ENCODE measurements around the gene POLG.

The POLG gene

GRCh38 chr15:89330881-89331595 lies 3.6 kb downstream of the POLG start:
- no peak for DNase-seq
- in situ Hi-C loops (cut with MboI; ENCODE audit: low pct_unique_long_range_greater_than_20kb, low sequenced_read_pairs): no loop called here

- in situ Hi-C loops (cut with MboI; ENCODE audit: low pct_unique_long_range_greater_than_20kb, low sequenced_read_pairs): no loop called here
- DNase-seq: no peak
Observed at GRCh38 chr15:89330119-89330518, 4.5 kb downstream of the POLG start.

GRCh38 chr15:89329329-89330084 lies 5.1 kb downstream of the POLG start:
- DNase-seq: no peak
- in situ Hi-C loops (cut with MboI; ENCODE audit: low pct_unique_long_range_greater_than_20kb, low sequenced_read_pairs): no loop called here

GRCh38 chr15:89328398-89329254 lies 6.0 kb downstream of the POLG start:
- in situ Hi-C loops (cut with MboI; ENCODE audit: low pct_unique_long_range_greater_than_20kb, low sequenced_read_pairs): no loop called here
- DNase-seq: no peak

- DNase-seq: no peak
- in situ Hi-C loops (cut with MboI; ENCODE audit: low pct_unique_long_range_greater_than_20kb, low sequenced_read_pairs): no loop called here
Observed at GRCh38 chr15:89327113-89327512, 7.5 kb downstream of the POLG start.

- in situ Hi-C loops (cut with MboI; ENCODE audit: low pct_unique_long_range_greater_than_20kb, low sequenced_read_pairs): no loop called here
- no peak for DNase-seq
Observed at GRCh38 chr15:89326316-89326715, 8.3 kb downstream of the POLG start.

- in situ Hi-C loops (cut with MboI; ENCODE audit: low pct_unique_long_range_greater_than_20kb, low sequenced_read_pairs): no loop called here
Observed at GRCh38 chr15:89325039-89325803, 9.4 kb downstream of the POLG start.

GRCh38 chr15:89323825-89324224 lies 10.8 kb downstream of the POLG start:
- in situ Hi-C loops (cut with MboI; ENCODE audit: low pct_unique_long_range_greater_than_20kb, low sequenced_read_pairs): no loop called here
- DNase-seq: no peak

More at GRCh38 chr15:89325039-89325803, 9.4 kb downstream of the POLG start:
- no peak for DNase-seq

GRCh38 chr15:89322822-89323221 lies 11.8 kb downstream of the POLG start:
- in situ Hi-C loops (cut with MboI; ENCODE audit: low pct_unique_long_range_greater_than_20kb, low sequenced_read_pairs): no loop called here

GRCh38 chr15:89321521-89322410 lies 12.9 kb downstream of the POLG start:
- in situ Hi-C loops (cut with MboI; ENCODE audit: low pct_unique_long_range_greater_than_20kb, low sequenced_read_pairs): no loop called here
- no peak for DNase-seq

More at GRCh38 chr15:89322822-89323221, 11.8 kb downstream of the POLG start:
- DNase-seq: no peak

- DNase-seq: no peak
- in situ Hi-C loops (cut with MboI; ENCODE audit: low pct_unique_long_range_greater_than_20kb, low sequenced_read_pairs): no loop called here
Observed at GRCh38 chr15:89320200-89320599, 14.4 kb downstream of the POLG start.

- DNase-seq: no peak
- in situ Hi-C loops (cut with MboI; ENCODE audit: low pct_unique_long_range_greater_than_20kb, low sequenced_read_pairs): no loop called here
Observed at GRCh38 chr15:89319678-89320077, 14.9 kb downstream of the POLG start.

- in situ Hi-C loops (cut with MboI; ENCODE audit: low pct_unique_long_range_greater_than_20kb, low sequenced_read_pairs): no loop called here
- DNase-seq: no peak
Observed at GRCh38 chr15:89317186-89317720, 17.4 kb downstream of the POLG start.

- DNase-seq: no peak
- in situ Hi-C loops (cut with MboI; ENCODE audit: low pct_unique_long_range_greater_than_20kb, low sequenced_read_pairs): no loop called here
Observed at GRCh38 chr15:89316504-89316903, 18.1 kb downstream of the POLG start.

- in situ Hi-C loops (cut with MboI; ENCODE audit: low pct_unique_long_range_greater_than_20kb, low sequenced_read_pairs): no loop called here
- no peak for DNase-seq
Observed at GRCh38 chr15:89315375-89315929, 19.2 kb downstream of the POLG start.

- no peak for DNase-seq
- in situ Hi-C loops (cut with MboI; ENCODE audit: low pct_unique_long_range_greater_than_20kb, low sequenced_read_pairs): no loop called here
Observed at GRCh38 chr15:89309993-89310392, 24.6 kb downstream of the POLG start.

GRCh38 chr15:89308236-89308635 lies 26.4 kb downstream of the POLG start:
- in situ Hi-C loops (cut with MboI; ENCODE audit: low pct_unique_long_range_greater_than_20kb, low sequenced_read_pairs): no loop called here
- no peak for DNase-seq

- in situ Hi-C loops (cut with MboI; ENCODE audit: low pct_unique_long_range_greater_than_20kb, low sequenced_read_pairs): no loop called here
- no peak for DNase-seq
Observed at GRCh38 chr15:89307791-89308190, 26.8 kb downstream of the POLG start.

Data from KBM-7 (cell line).